HG02623 (cell line): ENCODE results near the gene LSS.
"Not testable (repeated sequence)": the region's sequence is repeated elsewhere in the genome, so short reads cannot be mapped to it uniquely, and the experiment has no call there.

ENCODE experiments used
- ATAC-seq: cut with Tn5 transposase; IDR thresholded peaks from one replicate; pipeline ENCODE4 v1.9.1; 2021; ENCODE audit warnings: moderate library complexity; ENCODE audit not compliant: unreplicated experiment

LSS gene

GRCh38 chr21:46188226-46189212 is 40.1 kb downstream of the LSS start:
- no peak for ATAC-seq

- no peak for ATAC-seq
These were observed 40.8 kb downstream of the LSS start for GRCh38 chr21:46187814-46188213.

- ATAC-seq: no peak
These were observed 41.3 kb downstream of the LSS start for GRCh38 chr21:46187261-46187660.

GRCh38 chr21:46185716-46186115 is 42.9 kb downstream of the LSS start:
- no peak for ATAC-seq

GRCh38 chr21:46184625-46185555 is 43.7 kb downstream of the LSS start:
- ATAC-seq: no peak

GRCh38 chr21:46183910-46184624 is 44.5 kb downstream of the LSS start, which contains the start of gene SPATC1L:
Gene SPATC1L (minus strand): TSS chr21:46184459. CDS start chr21:46182816, 1,643 bp downstream.
- ATAC-seq: no peak

GRCh38 chr21:46183337-46183909 is 45.2 kb downstream of the LSS start:
- ATAC-seq: not testable (repeated sequence)

GRCh38 chr21:46182548-46183336 is 45.8 kb downstream of the LSS start:
- ATAC-seq: no peak

- ATAC-seq: no peak
These were observed 46.5 kb downstream of the LSS start for GRCh38 chr21:46181953-46182547.

GRCh38 chr21:46181436-46181835 is 47.1 kb downstream of the LSS start:
- no peak for ATAC-seq

GRCh38 chr21:46180778-46181391 is 47.7 kb downstream of the LSS start:
- no peak for ATAC-seq

- no peak for ATAC-seq
These were observed 48.4 kb downstream of the LSS start for GRCh38 chr21:46180079-46180722.

GRCh38 chr21:46179708-46180078 is 48.9 kb downstream of the LSS start:
- ATAC-seq: no peak

- no peak for ATAC-seq
These were observed 49.6 kb downstream of the LSS start for GRCh38 chr21:46178961-46179360.

- ATAC-seq: not testable (repeated sequence)
These were observed 52.0 kb downstream of the LSS start for GRCh38 chr21:46176443-46177129.

- no peak for ATAC-seq
These were observed 55.0 kb downstream of the LSS start for GRCh38 chr21:46173573-46173972.

GRCh38 chr21:46172863-46173528 is 55.6 kb downstream of the LSS start:
- no peak for ATAC-seq
